Cardiac fibroblast (primary cell): Measurements from ENCODE around the gene CCL27.
A peak's percentile ranks its signal among the peaks of the same experiment; 100 is the strongest.

Experiments used
- DNase-seq, 2 donors: peaks; one replicate each; pipeline versions ENCODE4 v3.0.0 to v3.0.0-alpha.2; 2010; ENCODE audit warnings: low read depth in 2 of 2
- H3K4me3 ChIP-seq, 2 donors: replicated peaks in 1 of 2; 1 replicate in 1 of 2; 2 replicates in 1 of 2; pipeline ENCODE4 v1.5.1; 2011; ENCODE audit warnings: low read depth in 2 of 2, low read length in 2 of 2, mild to moderate bottlenecking in 2 of 2, moderate library complexity in 1 of 2
- TF ChIP-seq, protein P1 (sequence below): IDR thresholded peaks from one replicate; pipeline ENCODE4 v1.5.1; 2011; ENCODE audit warnings: low read depth, mild to moderate bottlenecking, low read length, inconsistent platforms

Gene CCL27

DNA sequence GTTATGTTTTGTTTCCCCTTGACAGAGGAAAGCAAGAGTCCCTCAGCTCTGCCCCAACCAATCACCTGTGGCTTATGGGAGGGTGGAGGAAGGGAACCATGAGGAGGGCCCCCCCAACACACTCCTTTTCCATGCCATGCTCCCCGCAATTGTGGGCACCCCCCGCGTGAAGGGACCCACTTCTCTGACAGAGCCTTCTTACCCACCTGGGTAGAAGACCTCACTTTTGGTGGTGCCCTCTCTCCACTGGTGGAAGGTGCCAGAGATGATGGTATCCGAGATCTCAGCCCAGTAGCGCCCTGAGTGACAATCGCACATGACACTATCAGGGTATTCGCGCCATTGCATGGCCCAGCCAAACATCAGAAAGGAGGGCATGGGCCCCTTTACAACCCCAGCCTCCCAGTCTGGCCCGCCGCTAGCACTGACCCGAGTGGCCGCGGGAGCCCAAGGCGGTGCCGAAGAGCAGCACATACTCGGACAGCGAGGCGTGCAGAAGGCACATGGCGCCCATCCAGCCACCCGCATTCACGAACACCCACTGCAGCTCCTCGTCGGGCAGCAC lies 25.6 kb downstream of the CCL27 start:
- peak overlapping the region; percentile 77 for H3K4me3 ChIP-seq
- no peak for DNase-seq
- TF ChIP-seq, protein P1, sequence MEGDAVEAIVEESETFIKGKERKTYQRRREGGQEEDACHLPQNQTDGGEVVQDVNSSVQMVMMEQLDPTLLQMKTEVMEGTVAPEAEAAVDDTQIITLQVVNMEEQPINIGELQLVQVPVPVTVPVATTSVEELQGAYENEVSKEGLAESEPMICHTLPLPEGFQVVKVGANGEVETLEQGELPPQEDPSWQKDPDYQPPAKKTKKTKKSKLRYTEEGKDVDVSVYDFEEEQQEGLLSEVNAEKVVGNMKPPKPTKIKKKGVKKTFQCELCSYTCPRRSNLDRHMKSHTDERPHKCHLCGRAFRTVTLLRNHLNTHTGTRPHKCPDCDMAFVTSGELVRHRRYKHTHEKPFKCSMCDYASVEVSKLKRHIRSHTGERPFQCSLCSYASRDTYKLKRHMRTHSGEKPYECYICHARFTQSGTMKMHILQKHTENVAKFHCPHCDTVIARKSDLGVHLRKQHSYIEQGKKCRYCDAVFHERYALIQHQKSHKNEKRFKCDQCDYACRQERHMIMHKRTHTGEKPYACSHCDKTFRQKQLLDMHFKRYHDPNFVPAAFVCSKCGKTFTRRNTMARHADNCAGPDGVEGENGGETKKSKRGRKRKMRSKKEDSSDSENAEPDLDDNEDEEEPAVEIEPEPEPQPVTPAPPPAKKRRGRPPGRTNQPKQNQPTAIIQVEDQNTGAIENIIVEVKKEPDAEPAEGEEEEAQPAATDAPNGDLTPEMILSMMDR, result no peak

DNA sequence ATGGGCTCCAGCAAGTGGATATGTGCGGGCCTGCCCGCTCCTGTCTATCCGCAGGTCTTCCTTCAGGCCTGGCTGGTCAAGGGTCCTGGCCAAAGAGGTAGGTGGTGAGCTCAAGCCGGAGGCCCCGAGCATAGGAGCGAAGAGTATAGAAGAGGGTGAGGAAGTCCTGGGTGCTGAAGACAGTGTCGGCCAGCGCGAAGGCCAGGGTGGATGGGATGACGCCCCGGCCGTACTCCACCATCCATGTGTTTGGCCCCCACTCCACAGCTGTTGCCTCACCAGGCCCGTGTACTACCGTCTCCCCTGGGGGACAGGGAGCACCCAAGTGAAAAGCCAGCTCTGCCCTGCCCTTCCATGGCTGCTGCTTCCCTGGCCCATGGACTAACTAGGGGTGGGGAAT lies 26.9 kb downstream of the CCL27 start:
- DNase-seq, result no peak
- TF ChIP-seq, protein P1, result no peak
- H3K4me3 ChIP-seq, result no peak overlapping the region

DNA sequence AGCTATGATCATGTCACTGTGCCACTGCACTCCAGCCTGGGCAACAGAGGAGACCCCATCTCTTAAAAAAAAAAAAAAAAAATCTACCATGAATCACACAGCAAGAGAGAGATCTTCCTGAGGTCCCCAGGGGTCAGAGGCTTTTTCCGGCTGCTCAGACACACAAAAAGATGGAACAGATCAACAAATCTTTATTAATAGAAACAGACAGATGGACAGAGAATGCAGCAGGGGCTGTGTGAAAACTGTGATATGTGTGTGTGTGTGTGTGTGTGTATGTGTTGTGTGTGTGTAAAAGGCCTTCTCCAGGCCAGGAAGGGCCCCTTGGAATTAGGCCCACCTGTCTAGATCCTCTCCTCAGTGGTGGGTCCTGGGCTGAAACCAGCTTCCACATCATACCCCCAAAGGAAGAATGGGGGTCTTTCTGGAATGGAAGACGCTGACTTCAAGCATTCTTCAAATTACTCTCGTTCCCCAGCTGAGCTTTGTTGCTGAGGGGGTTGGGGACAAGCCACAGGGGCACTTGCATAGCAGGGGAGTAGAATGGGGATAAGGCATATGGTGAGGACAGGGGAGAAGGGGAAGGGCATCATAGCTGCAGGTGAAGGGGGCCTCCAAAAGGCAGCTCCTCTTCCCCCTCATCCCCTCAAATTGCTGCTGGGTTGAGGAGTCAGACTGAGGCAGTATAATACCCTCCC lies 27.8 kb downstream of the CCL27 start:
- no peak overlapping the region for H3K4me3 ChIP-seq
- no peak for DNase-seq
- TF ChIP-seq, protein P1, result no peak

DNA sequence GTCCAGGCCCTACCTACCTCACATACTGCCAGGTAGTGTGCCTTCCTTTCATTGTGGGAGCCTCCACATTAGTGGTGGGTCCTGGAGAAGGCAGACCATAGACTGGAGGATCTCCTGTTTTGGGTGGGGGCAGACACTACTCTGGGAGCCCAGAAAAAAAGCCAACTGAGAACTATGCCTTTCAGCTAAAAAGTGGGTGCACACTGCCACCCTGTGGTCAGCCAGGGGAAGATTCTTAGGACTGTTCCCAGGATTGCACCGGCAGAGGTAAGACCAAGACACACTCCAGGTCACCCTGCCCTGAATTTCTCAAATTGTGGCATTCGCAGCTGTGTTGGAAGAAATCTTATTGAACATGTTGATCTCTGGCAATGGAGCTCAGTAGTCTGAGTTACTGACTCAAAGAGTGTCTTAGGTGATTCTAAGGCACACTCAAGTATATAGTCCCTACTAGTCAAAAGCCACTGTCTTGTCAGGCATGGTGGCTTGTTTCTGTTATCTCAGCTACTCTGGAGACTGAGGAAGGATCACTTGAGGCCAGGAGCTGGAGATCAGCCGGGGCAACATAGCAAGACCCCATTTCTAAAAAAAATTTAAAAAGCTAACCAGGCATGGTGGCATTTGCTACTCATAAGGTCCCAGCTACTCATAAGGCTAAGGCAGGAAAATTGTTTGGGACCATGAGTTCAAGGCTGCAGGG lies 28.5 kb downstream of the CCL27 start:
- H3K4me3 ChIP-seq, result no peak overlapping the region
- TF ChIP-seq, protein P1, result peak; percentile 82
- DNase-seq, result peak; percentile 69 to 75

DNA sequence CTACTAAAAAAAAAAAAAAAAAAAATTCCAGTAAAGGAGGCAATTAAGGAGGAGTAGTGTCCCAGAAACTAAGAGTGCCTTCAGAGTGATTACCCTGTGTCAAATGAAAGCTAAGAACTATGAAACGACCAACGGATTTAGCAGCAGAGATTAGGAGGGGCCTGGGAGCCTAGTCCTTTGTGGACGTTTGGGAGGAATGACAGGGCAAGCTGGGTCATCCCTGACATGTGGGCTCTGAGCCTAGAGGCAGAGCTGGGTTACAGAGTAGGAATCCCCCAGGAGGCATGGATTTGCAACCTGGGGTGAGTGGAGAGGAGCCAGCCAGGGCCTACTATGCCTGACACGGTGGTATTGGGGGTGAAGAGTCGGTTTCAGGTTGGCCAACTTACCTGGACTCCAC lies 29.3 kb downstream of the CCL27 start:
- DNase-seq, result no peak
- TF ChIP-seq, protein P1, result no peak
- no peak overlapping the region for H3K4me3 ChIP-seq

DNA sequence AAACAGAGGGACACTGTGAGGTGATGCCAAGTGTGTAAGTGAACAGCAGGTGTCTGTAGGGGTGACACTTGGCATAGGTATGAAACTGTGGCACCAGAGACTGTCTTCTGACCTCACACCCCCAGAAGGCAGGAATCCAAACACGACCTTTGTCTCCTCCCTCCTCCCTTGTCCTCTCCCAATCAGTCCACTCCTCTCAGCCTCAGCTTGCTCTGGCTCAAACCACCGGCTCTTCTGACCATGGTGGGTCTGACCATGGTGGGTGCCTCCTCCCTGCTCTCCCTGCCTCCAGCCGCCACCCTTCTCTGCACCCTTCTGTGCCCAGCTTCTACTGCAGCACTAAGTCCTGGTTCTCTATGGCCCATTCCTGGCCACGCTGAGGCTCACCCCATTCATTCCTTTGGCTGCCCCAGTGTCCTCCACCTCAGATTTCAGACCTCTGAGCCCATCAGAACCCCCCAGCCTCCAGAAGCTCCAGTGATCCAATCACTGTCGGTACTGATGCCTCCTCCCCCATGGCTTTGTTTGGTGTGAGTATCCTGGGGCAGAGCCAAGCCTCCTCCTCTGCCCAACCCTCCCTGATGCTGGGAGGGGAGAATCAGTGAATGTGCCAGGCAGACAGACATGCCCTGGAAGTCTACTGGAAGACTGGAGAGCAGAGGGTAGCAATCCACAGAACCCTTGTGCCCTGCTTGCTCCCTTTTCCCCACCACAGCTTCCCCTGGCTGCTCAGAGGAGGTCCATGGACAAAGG lies 31.9 kb downstream of the CCL27 start:
- TF ChIP-seq, protein P1, result no peak
- no peak overlapping the region for H3K4me3 ChIP-seq
- no peak for DNase-seq
